H9 (cell line): ENCODE results near the gene APLF. TPM values are rescaled to one million over a fixed set of nuclear protein-coding genes. Genes with fewer than 3 reads are reported as not detected.

ENCODE experiments used
- DNase-seq: peaks from one replicate; pipeline ENCODE4 v3.0.0-alpha.2; 2017
- H2AFZ ChIP-seq: one replicate; pipeline ENCODE4 v1.6.1; 2013; ENCODE audit warnings: mild to moderate bottlenecking, low read length, control low read depth, moderate library complexity
- H2AK5ac ChIP-seq: 2 replicates; pipeline ENCODE4 v1.6.1; 2013; ENCODE audit warnings: low read length, control low read depth, mixed read lengths; ENCODE audit not compliant: insufficient read length
- H2BK120ac ChIP-seq: one replicate; pipeline ENCODE4 v1.6.1; 2013; ENCODE audit warnings: low read depth, mild to moderate bottlenecking, low read length, control low read depth, inconsistent platforms; ENCODE audit not compliant: poor library complexity, severe bottlenecking
- H2BK12ac ChIP-seq: 2 replicates; pipeline ENCODE4 v1.6.1; 2013; ENCODE audit warnings: low read length, control low read depth, mixed read lengths, low read depth; ENCODE audit not compliant: insufficient read length
- H2BK15ac ChIP-seq: 2 replicates; pipeline ENCODE4 v1.6.1; 2013; ENCODE audit warnings: low read depth, low read length, control low read depth
- H2BK20ac ChIP-seq: one replicate; pipeline ENCODE4 v1.6.1; 2013; ENCODE audit warnings: low read depth, mild to moderate bottlenecking, low read length, control low read depth, inconsistent platforms; ENCODE audit not compliant: poor library complexity, severe bottlenecking
- H2BK5ac ChIP-seq: 2 replicates; pipeline ENCODE4 v1.6.1; 2013; ENCODE audit warnings: low read length, control low read depth, mixed read lengths; ENCODE audit not compliant: insufficient read length
- H3K14ac ChIP-seq: 2 replicates; pipeline ENCODE4 v1.6.1; 2013; ENCODE audit warnings: low read length, control low read depth; ENCODE audit not compliant: insufficient read depth
- H3K18ac ChIP-seq: 2 replicates; pipeline ENCODE4 v1.6.1; 2013; ENCODE audit warnings: low read depth, mild to moderate bottlenecking, mixed read lengths, low read length, control low read depth; ENCODE audit not compliant: insufficient read length
- H3K23ac ChIP-seq: 2 replicates; pipeline ENCODE4 v1.6.1; 2013; ENCODE audit warnings: low read length, control low read depth, mixed read lengths, low read depth; ENCODE audit not compliant: insufficient read length
- H3K23me2 ChIP-seq: 2 replicates; pipeline ENCODE4 v1.6.1; 2013; ENCODE audit warnings: low read depth, mild to moderate bottlenecking, mixed read lengths, low read length, control low read depth; ENCODE audit not compliant: insufficient read length, poor library complexity, severe bottlenecking
- H3K27ac ChIP-seq: 2 replicates; pipeline ENCODE4 v1.5.1; 2013; ENCODE audit warnings: low read length, control low read depth, mixed read lengths, low read depth; ENCODE audit not compliant: insufficient read length
- H3K27me3 ChIP-seq: 2 replicates; pipeline ENCODE4 v1.6.1; 2013; ENCODE audit warnings: low read length, control low read depth, inconsistent platforms; ENCODE audit not compliant: insufficient read depth
- H3K4ac ChIP-seq: 2 replicates; pipeline ENCODE4 v1.6.1; 2013; ENCODE audit warnings: low read depth, mild to moderate bottlenecking, control low read depth, inconsistent platforms, low read length, moderate library complexity
- H3K4me1 ChIP-seq: 2 replicates; pipeline ENCODE4 v1.6.1; 2013; ENCODE audit warnings: low read length, control low read depth, inconsistent platforms; ENCODE audit not compliant: insufficient read depth
- H3K4me2 ChIP-seq: 2 replicates; pipeline ENCODE4 v1.6.1; 2013; ENCODE audit warnings: low read length, control low read depth, mixed read lengths; ENCODE audit not compliant: insufficient read length, insufficient read depth
- H3K56ac ChIP-seq: 2 replicates; pipeline ENCODE4 v1.6.1; 2013; ENCODE audit warnings: low read depth, mild to moderate bottlenecking, mixed read lengths, low read length, control low read depth; ENCODE audit not compliant: insufficient read length
- H3K79me1 ChIP-seq: 2 replicates; pipeline ENCODE4 v1.6.1; 2013; ENCODE audit warnings: low read depth, mild to moderate bottlenecking, moderate library complexity, low read length, control low read depth, inconsistent platforms; ENCODE audit not compliant: insufficient read depth, poor library complexity, severe bottlenecking
- H3K79me2 ChIP-seq: 2 replicates; pipeline ENCODE4 v1.6.1; 2013; ENCODE audit warnings: low read length, control low read depth, inconsistent platforms; ENCODE audit not compliant: insufficient read depth
- H3K9ac ChIP-seq: 2 replicates; pipeline ENCODE4 v1.6.1; 2013; ENCODE audit warnings: low read length, control low read depth, mixed read lengths; ENCODE audit not compliant: insufficient read length; ENCODE audit errors: extremely low read depth
- H3K9me3 ChIP-seq: one replicate; pipeline ENCODE4 v1.6.1; 2013; ENCODE audit warnings: low read depth, low read length, inconsistent platforms; ENCODE audit not compliant: control insufficient read depth
- H3T11ph ChIP-seq: one replicate; pipeline ENCODE4 v1.6.1; 2013; ENCODE audit warnings: mild to moderate bottlenecking, low read length, control low read depth, inconsistent platforms
- H4K20me1 ChIP-seq: one replicate; pipeline ENCODE4 v1.6.1; 2013; ENCODE audit not compliant: control insufficient read depth, insufficient read length, insufficient read depth
- H4K5ac ChIP-seq: 2 replicates; pipeline ENCODE4 v1.6.1; 2013; ENCODE audit warnings: low read depth, mild to moderate bottlenecking, mixed read lengths, low read length, control low read depth; ENCODE audit not compliant: insufficient read length
- H4K8ac ChIP-seq: replicated peaks from 2 replicates; pipeline ENCODE4 v1.6.1; 2013; ENCODE audit warnings: low read length, control low read depth, mixed read lengths, low read depth; ENCODE audit not compliant: insufficient read length
- H4K91ac ChIP-seq: 2 replicates; pipeline ENCODE4 v1.6.1; 2013; ENCODE audit warnings: low read depth, mild to moderate bottlenecking, moderate library complexity, mixed read lengths, low read length, control low read depth; ENCODE audit not compliant: insufficient read length
- H3K27ac Mint-ChIP-seq, 3 experiments: 2 replicates in 2 of 3; 3 replicates in 1 of 3; pipeline ENCODE4 v1.8.0; 2020 to 2021; ENCODE audit warnings: mixed read lengths in 3 of 3, mild to moderate bottlenecking in 1 of 3, moderate library complexity in 1 of 3
- H3K27me3 Mint-ChIP-seq: 2 replicates; pipeline ENCODE4 v1.8.0; 2021; ENCODE audit warnings: low read depth, mild to moderate bottlenecking, moderate library complexity, mixed read lengths
- H3K36me3 Mint-ChIP-seq, 3 experiments: 2 replicates in 2 of 3; 3 replicates in 1 of 3; pipeline ENCODE4 v1.8.0; 2020 to 2021; ENCODE audit warnings: low read depth in 3 of 3, mixed read lengths in 3 of 3; ENCODE audit not compliant: insufficient read depth in 1 of 3
- H3K4me1 Mint-ChIP-seq, 2 experiments: 2 replicates each; pipeline ENCODE4 v1.8.0; 2020; ENCODE audit warnings: mixed read lengths in 2 of 2
- H3K4me3 Mint-ChIP-seq, 2 experiments: 2 replicates in 1 of 2; 3 replicates in 1 of 2; pipeline ENCODE4 v1.8.0; 2020 to 2021; ENCODE audit warnings: mild to moderate bottlenecking in 2 of 2, mixed read lengths in 2 of 2, moderate library complexity in 1 of 2
- H3K9me3 Mint-ChIP-seq, 2 experiments: 2 replicates in 1 of 2; 3 replicates in 1 of 2; pipeline ENCODE4 v1.8.0; 2020; ENCODE audit warnings: mild to moderate bottlenecking in 2 of 2, mixed read lengths in 2 of 2, moderate library complexity in 1 of 2
- WGBS: extraction: QIAGEN DNeasy Blood & Tissue Kit; methylation state at CpG from one replicate; pipeline ENCODE4 v1.1.7; 2013; ENCODE audit warnings: missing lambda C conversion rate, low lambda C conversion rate, mixed read lengths; ENCODE audit not compliant: insufficient read length; ENCODE audit errors: extremely low coverage; 5-methylcytosine and 5-hydroxymethylcytosine counted together
- total RNA-seq: library from RNA; stranded (reverse); gene quantifications from 2 replicates; pipeline ENCODE4 v1.2.1, GENCODE V29; 2021
- TF ChIP-seq, protein P1 (sequence below): fragments of 200-600 bp; sonication (generic); conservative IDR thresholded peaks from 3 replicates; pipeline ENCODE4 v1.8.0; 2021; ENCODE audit warnings: antibody characterized with exemption, mild to moderate bottlenecking

The APLF gene
- total RNA-seq, 1 experiment from 2014 or later: 3.7 TPM

- Mint-ChIP-seq H3K27ac (no peak overlapping the region), H3K9me3 (no peaks in the 10 kb centered on the region), H3K27me3 (peaks cover 4% of the 10 kb centered on the region; the same call in 1 of the 2 replicates), H3K4me1 (no peaks in the 10 kb centered on the region), H3K36me3 (no peaks in the 10 kb centered on the region), H3K4me3 (no peak overlapping the region)
- no peak overlapping the region for H3K9ac ChIP-seq
- H4K91ac ChIP-seq: no peak overlapping the region
- H2BK5ac ChIP-seq: no peak overlapping the region
- H3K27me3 ChIP-seq: no peaks in the 10 kb centered on the region
- H3K27ac ChIP-seq: no peak overlapping the region
- no CpG with 5 or more reads among the region's 24 CpGs for WGBS
- no peaks in the 10 kb centered on the region for H3K79me2 ChIP-seq
- no peak overlapping the region for H3K4me2 ChIP-seq
- no peak overlapping the region for H2AFZ ChIP-seq
- no peak overlapping the region for H2BK15ac ChIP-seq
- H4K5ac ChIP-seq: no peak overlapping the region
- no peaks in the 10 kb centered on the region for H3K23me2 ChIP-seq
- no peak for DNase-seq
- no peak overlapping the region for H3K23ac ChIP-seq
- no peaks in the 10 kb centered on the region for H3K4me1 ChIP-seq
- H2BK12ac ChIP-seq: no peak overlapping the region
- no peaks in the 10 kb centered on the region for H4K20me1 ChIP-seq
- no peak overlapping the region for H3K18ac ChIP-seq
- H2BK20ac ChIP-seq: no peak overlapping the region
- no peak overlapping the region for H2BK120ac ChIP-seq
- no peak overlapping the region for H2AK5ac ChIP-seq
- TF ChIP-seq, protein P1, sequence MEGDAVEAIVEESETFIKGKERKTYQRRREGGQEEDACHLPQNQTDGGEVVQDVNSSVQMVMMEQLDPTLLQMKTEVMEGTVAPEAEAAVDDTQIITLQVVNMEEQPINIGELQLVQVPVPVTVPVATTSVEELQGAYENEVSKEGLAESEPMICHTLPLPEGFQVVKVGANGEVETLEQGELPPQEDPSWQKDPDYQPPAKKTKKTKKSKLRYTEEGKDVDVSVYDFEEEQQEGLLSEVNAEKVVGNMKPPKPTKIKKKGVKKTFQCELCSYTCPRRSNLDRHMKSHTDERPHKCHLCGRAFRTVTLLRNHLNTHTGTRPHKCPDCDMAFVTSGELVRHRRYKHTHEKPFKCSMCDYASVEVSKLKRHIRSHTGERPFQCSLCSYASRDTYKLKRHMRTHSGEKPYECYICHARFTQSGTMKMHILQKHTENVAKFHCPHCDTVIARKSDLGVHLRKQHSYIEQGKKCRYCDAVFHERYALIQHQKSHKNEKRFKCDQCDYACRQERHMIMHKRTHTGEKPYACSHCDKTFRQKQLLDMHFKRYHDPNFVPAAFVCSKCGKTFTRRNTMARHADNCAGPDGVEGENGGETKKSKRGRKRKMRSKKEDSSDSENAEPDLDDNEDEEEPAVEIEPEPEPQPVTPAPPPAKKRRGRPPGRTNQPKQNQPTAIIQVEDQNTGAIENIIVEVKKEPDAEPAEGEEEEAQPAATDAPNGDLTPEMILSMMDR: no peak
- H3K56ac ChIP-seq: no peak overlapping the region
- no peak overlapping the region for H4K8ac ChIP-seq
- no peak overlapping the region for H3K4ac ChIP-seq
- no peaks in the 10 kb centered on the region for H3K9me3 ChIP-seq
- no peak overlapping the region for H3K14ac ChIP-seq
- no peaks in the 10 kb centered on the region for H3K79me1 ChIP-seq
- H3T11ph ChIP-seq: no peak overlapping the region
These were observed 18.4 kb upstream of the APLF start for GRCh38 chr2:68448671-68449653.
